HepG2 (cell line): ENCODE data around the gene VWA7. TPM values are rescaled to one million over a fixed set of nuclear protein-coding genes. Genes with fewer than 3 reads are reported as not detected.

Experiments
- ARHGAP35 ChIP-seq: sonication (generic); formaldehyde crosslinking; IDR thresholded peaks from 2 replicates; pipeline ENCODE4 v1.9.0; 2022; ENCODE audit warnings: mild to moderate bottlenecking, inconsistent platforms, moderate library complexity, missing genetic modification reagents, borderline replicate concordance
- CBFB ChIP-seq: sonication (generic); formaldehyde crosslinking; IDR thresholded peaks from 2 replicates; pipeline ENCODE4 v1.4.0; 2020; ENCODE audit warnings: missing genetic modification reagents
- HNRNPLL ChIP-seq: fragments of 200-400 bp; formaldehyde crosslinking; IDR thresholded peaks from 2 replicates; pipeline ENCODE4 v1.6.1; 2017; ENCODE audit warnings: mild to moderate bottlenecking, low read depth, low read length; ENCODE audit not compliant: poor library complexity, severe bottlenecking
- MAX ChIP-seq: IDR thresholded peaks from 2 replicates; pipeline ENCODE4 v1.6.1; 2012; ENCODE audit warnings: inconsistent platforms
- MLX ChIP-seq: IDR thresholded peaks from 2 replicates; pipeline ENCODE4 v1.6.1; 2016
- RXRA ChIP-seq: sonication (generic); formaldehyde crosslinking; IDR thresholded peaks from 2 replicates; pipeline ENCODE4 v1.5.1; 2020; ENCODE audit warnings: missing genetic modification reagents
- SCMH1 ChIP-seq: sonication (generic); formaldehyde crosslinking; IDR thresholded peaks from 2 replicates; pipeline ENCODE4 v1.9.0; 2021; ENCODE audit warnings: missing genetic modification reagents, mild to moderate bottlenecking, borderline replicate concordance
- SOX5 ChIP-seq: IDR thresholded peaks from 2 replicates; pipeline ENCODE4 v1.6.1; 2016; ENCODE audit warnings: borderline replicate concordance
- ZBTB46 ChIP-seq: sonication (generic); formaldehyde crosslinking; IDR thresholded peaks from 2 replicates; pipeline ENCODE4 v1.4.0; 2020; ENCODE audit warnings: mild to moderate bottlenecking, missing genetic modification reagents, borderline replicate concordance
- ZMYM3 ChIP-seq: sonication (generic); formaldehyde crosslinking; IDR thresholded peaks from 2 replicates; pipeline ENCODE4 v1.5.1; 2020; ENCODE audit warnings: mild to moderate bottlenecking, missing genetic modification reagents
- ZNF101 ChIP-seq: sonication (generic); formaldehyde crosslinking; IDR thresholded peaks from 2 replicates; pipeline ENCODE4 v1.4.0; 2020; ENCODE audit warnings: mild to moderate bottlenecking, low read depth, missing genetic modification reagents, borderline replicate concordance
- ZNF224 ChIP-seq: sonication (generic); formaldehyde crosslinking; IDR thresholded peaks from 2 replicates; pipeline ENCODE4 v1.5.0; 2020; ENCODE audit warnings: mild to moderate bottlenecking, missing genetic modification reagents
- ZNF274 ChIP-seq: sonication (generic); formaldehyde crosslinking; IDR thresholded peaks from 2 replicates; pipeline ENCODE4 v1.5.1; 2020; ENCODE audit warnings: mild to moderate bottlenecking, missing genetic modification reagents
- ZNF383 ChIP-seq: sonication (generic); formaldehyde crosslinking; IDR thresholded peaks from 2 replicates; pipeline ENCODE4 v1.4.0; 2020; ENCODE audit warnings: missing genetic modification reagents, mild to moderate bottlenecking, borderline replicate concordance
- ZNF484 ChIP-seq: sonication (generic); formaldehyde crosslinking; IDR thresholded peaks from 2 replicates; pipeline ENCODE4 v1.5.1; 2020; ENCODE audit warnings: mild to moderate bottlenecking, low read depth, missing genetic modification reagents, borderline replicate concordance
- ZNF530 ChIP-seq: sonication (generic); formaldehyde crosslinking; IDR thresholded peaks from 2 replicates; pipeline ENCODE4 v1.5.0; 2020; ENCODE audit warnings: low read depth, mild to moderate bottlenecking, missing genetic modification reagents
- ZNF543 ChIP-seq: sonication (generic); formaldehyde crosslinking; IDR thresholded peaks from 2 replicates; pipeline ENCODE4 v1.4.0; 2020; ENCODE audit warnings: mild to moderate bottlenecking, missing genetic modification reagents
- ZNF674 ChIP-seq: sonication (generic); formaldehyde crosslinking; IDR thresholded peaks from 2 replicates; pipeline ENCODE4 v1.5.0; 2020; ENCODE audit warnings: low read depth, mild to moderate bottlenecking, missing genetic modification reagents
- polyA plus RNA-seq, 8 experiments: library from polyadenylated mRNA; depleted of rRNA in 3 of 8; stranded (reverse) in 7 of 8; unstranded in 1 of 8; fragments of >200 nt; fragmentation: Illumina TruSeq in 4 of 8; extraction: Trizol in 4 of 8; gene quantifications; 2 replicates each; pipeline versions ENCODE4 v1.2.1 to v1.2.3, GENCODE V29; 2011 to 2016; ENCODE audit warnings: low read depth in 4 of 8, missing spikeins in 1 of 8, mixed read lengths in 1 of 8; ENCODE audit not compliant: insufficient read depth in 1 of 8
- total RNA-seq, 5 experiments: library from RNA; depleted of rRNA; stranded (reverse); fragments of >200 nt; fragmentation: Illumina TruSeq; extraction: Trizol; gene quantifications; 2 replicates each; pipeline ENCODE4 v1.2.3, GENCODE V29; 2016; ENCODE audit warnings: low read depth in 1 of 5
- TF ChIP-seq, protein P1 (sequence below): sonication (generic); formaldehyde crosslinking; IDR thresholded peaks from 2 replicates; pipeline ENCODE4 v1.4.0; 2020; ENCODE audit warnings: low read depth, missing genetic modification reagents
- TF ChIP-seq, protein P2 (sequence below): sonication (generic); formaldehyde crosslinking; IDR thresholded peaks from 2 replicates; pipeline ENCODE4 v1.8.1; 2023; ENCODE audit warnings: mild to moderate bottlenecking, missing genetic modification reagents

The VWA7 gene
- total and polyA plus RNA-seq, 2 of the 13 experiments (the other 11 are each of a cell fraction or from before 2014, with no cell fraction given), result 0.86 to 3.3 TPM

DNA sequence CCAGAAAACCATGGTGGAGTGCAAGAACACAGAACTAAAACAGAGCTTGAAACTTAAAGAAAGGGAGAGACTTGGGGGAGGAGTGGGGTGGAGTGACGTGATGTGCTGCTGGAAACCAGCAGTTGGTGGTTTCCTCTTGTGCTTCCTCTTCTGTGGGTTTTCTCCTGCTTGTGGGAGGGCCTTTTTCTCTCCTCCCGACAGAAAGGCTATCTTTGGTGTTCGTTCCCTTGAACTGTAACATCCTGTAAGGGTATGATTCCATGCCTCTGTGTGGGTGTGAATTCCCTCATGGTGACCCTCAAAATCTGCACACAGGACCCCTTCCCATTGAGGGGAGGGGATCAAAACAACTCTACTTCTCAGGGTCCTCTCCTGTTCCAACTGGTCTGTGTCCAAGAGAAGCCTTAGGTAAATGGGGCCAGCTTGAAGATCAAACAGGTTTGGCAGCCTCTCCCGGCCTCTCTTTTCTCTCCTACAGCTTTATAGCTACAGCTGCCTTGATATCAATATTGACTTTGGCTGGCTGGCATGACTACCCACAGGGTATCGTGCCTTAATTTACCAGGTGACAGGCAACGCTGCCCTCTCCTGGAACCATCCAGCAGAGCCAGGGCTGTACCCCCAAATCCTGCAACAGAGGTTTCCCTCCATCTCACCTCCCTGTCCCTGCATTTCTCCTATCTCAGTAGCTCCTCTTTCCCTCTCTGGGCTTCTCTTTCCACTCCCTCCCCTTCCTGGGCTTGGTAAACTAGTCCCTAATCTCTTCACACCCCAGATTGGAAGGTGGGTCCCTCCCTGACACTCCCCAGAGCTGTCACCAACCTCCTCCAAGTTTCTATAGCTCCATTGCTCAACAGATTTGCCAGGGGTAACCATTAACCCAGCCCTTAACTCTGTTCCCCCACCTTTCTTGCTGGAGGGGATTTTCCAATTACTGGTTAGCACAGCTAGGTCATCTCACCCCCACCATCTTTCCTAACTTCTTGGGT is 38.8 kb downstream of the VWA7 start (continued):
- TF ChIP-seq ZBTB46 (CRISPR knock-in tag), result peak; percentile 41; the same call in 1 of the 2 replicates
- TF ChIP-seq HNRNPLL, result no peak
- TF ChIP-seq SCMH1 (CRISPR knock-in tag), result no peak
- TF ChIP-seq ZNF674, result no peak
- TF ChIP-seq ARHGAP35 (CRISPR knock-in tag), result no peak
- no peak; the same call in 1 of the 2 replicates for TF ChIP-seq ZNF274 (CRISPR knock-in tag)
- TF ChIP-seq ZNF101 (CRISPR knock-in tag), result no peak
- no peak; the same call in 1 of the 2 replicates for TF ChIP-seq RXRA (CRISPR knock-in tag)
- no peak for TF ChIP-seq ZMYM3 (CRISPR knock-in tag)
- TF ChIP-seq ZNF530 (CRISPR knock-in tag), result no peak
- 0 out of 2 replicates have a peak, but pooled peaks have one; percentile 46 for TF ChIP-seq ZNF224
- TF ChIP-seq MLX (CRISPR knock-in tag), result peak; percentile 80
- no peak for TF ChIP-seq MAX
- TF ChIP-seq ZNF484 (CRISPR knock-in tag), result no peak
- peak; percentile 94; the same call in 1 of the 2 replicates for TF ChIP-seq ZNF543
- TF ChIP-seq CBFB, result no peak
- TF ChIP-seq, protein P1, sequence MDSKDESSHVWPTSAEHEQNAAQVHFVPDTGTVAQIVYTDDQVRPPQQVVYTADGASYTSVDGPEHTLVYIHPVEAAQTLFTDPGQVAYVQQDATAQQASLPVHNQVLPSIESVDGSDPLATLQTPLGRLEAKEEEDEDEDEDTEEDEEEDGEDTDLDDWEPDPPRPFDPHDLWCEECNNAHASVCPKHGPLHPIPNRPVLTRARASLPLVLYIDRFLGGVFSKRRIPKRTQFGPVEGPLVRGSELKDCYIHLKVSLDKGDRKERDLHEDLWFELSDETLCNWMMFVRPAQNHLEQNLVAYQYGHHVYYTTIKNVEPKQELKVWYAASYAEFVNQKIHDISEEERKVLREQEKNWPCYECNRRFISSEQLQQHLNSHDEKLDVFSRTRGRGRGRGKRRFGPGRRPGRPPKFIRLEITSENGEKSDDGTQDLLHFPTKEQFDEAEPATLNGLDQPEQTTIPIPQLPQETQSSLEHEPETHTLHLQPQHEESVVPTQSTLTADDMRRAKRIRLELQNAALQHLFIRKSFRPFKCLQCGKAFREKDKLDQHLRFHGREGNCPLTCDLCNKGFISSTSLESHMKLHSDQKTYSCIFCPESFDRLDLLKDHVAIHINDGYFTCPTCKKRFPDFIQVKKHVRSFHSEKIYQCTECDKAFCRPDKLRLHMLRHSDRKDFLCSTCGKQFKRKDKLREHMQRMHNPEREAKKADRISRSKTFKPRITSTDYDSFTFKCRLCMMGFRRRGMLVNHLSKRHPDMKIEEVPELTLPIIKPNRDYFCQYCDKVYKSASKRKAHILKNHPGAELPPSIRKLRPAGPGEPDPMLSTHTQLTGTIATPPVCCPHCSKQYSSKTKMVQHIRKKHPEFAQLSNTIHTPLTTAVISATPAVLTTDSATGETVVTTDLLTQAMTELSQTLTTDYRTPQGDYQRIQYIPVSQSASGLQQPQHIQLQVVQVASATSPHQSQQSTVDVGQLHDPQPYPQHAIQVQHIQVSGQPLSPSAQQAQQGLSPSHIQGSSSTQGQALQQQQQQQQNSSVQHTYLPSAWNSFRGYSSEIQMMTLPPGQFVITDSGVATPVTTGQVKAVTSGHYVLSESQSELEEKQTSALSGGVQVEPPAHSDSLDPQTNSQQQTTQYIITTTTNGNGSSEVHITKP (CRISPR knock-in tag), result peak; percentile 91
- TF ChIP-seq ZNF383 (CRISPR knock-in tag), result no peak; the same call in 1 of the 2 replicates
- peak; percentile 84; the same call in 1 of the 2 replicates for TF ChIP-seq SOX5
- TF ChIP-seq, protein P2, sequence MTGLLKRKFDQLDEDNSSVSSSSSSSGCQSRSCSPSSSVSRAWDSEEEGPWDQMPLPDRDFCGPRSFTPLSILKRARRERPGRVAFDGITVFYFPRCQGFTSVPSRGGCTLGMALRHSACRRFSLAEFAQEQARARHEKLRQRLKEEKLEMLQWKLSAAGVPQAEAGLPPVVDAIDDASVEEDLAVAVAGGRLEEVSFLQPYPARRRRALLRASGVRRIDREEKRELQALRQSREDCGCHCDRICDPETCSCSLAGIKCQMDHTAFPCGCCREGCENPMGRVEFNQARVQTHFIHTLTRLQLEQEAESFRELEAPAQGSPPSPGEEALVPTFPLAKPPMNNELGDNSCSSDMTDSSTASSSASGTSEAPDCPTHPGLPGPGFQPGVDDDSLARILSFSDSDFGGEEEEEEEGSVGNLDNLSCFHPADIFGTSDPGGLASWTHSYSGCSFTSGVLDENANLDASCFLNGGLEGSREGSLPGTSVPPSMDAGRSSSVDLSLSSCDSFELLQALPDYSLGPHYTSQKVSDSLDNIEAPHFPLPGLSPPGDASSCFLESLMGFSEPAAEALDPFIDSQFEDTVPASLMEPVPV (CRISPR knock-in tag), result 0 out of 2 replicates have a peak, but pooled peaks have one; percentile 68
